Measurements from ENCODE around the gene MVK.

MVK gene

GRCh38 chr12:109637996-109638395 is 64.4 kb downstream of the MVK start:
- no peak overlapping the region for H3K4me3 ChIP-seq (ENCODE audit: insufficient read depth, low read depth, low read length)
- no peak overlapping the region for H3K27ac ChIP-seq (ENCODE audit: insufficient read depth, low read depth, low read length, poor library complexity, severe bottlenecking)
- no peaks in the 10 kb centered on the region for H3K27me3 ChIP-seq (ENCODE audit: control insufficient read depth, insufficient read depth, low read length, poor library complexity, severe bottlenecking)
- WGBS, 2 experiments: 85 to 91% methylated on average over 3 of the region's 3 CpGs
- no peaks in the 10 kb centered on the region for H3K36me3 ChIP-seq (ENCODE audit: control insufficient read depth, insufficient read depth, low read length)
- H3K9me3 ChIP-seq (ENCODE audit: control insufficient read depth, low read length): no peaks in the 10 kb centered on the region
- no peaks in the 10 kb centered on the region for H3K4me1 ChIP-seq (ENCODE audit: control insufficient read depth, insufficient read depth, low read length)

- H3K4me3 ChIP-seq (ENCODE audit: insufficient read depth, low read depth, low read length): no peak overlapping the region
- 75 to 81% methylated on average over 4 of the region's 4 CpGs for WGBS, 2 experiments
- H3K36me3 ChIP-seq (ENCODE audit: control insufficient read depth, insufficient read depth, low read length): no peaks in the 10 kb centered on the region
These were observed 65.1 kb downstream of the MVK start for GRCh38 chr12:109638735-109639134.

DNA sequence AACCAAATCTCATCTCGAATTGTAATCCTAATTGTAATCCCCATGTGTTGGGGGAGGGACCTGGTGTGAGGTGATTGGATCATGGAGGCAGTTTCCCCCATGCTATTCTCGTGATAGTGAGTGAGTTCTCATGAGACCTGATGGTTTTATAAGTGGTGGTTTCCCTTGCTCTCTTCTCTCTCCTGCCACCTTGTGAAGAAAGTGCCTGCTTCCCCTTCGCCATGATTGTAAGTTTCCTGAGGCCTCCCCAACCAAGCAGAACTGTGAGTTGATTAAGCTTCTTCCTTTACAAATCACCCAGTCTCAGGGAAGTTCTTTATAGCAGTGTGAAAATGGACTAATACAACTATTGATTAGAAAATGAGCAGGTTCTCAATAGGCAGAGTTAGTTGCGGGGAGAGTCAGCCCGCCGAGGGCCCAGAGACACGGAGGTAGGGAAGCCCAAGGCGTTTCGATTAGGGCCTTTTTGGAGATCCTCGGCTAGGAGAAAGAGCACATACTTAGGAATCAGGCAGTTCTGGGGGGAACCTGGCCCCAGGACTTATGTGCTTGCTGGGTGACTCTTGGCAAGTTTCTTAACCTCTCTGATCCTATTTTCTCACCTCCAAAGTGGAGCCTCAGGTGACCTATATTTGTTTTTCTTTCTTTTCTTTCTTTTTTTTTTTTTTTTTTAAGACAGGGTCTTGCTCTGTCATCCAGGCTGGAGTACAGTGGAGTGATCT is 65.7 kb downstream of the MVK start:
- Histone ChIP-seq H3K27ac (ENCODE audit: insufficient read depth, low read depth, low read length, poor library complexity, severe bottlenecking) (no peak overlapping the region), H3K4me1 (ENCODE audit: control insufficient read depth, insufficient read depth, low read length) (no peaks in the 10 kb centered on the region), H3K4me3 (ENCODE audit: insufficient read depth, low read depth, low read length) (no peak overlapping the region), H3K27me3 (ENCODE audit: control insufficient read depth, insufficient read depth, low read length, poor library complexity, severe bottlenecking) (no peaks in the 10 kb centered on the region), H3K9me3 (ENCODE audit: control insufficient read depth, low read length) (no peaks in the 10 kb centered on the region), H3K36me3 (ENCODE audit: control insufficient read depth, insufficient read depth, low read length) (no peaks in the 10 kb centered on the region)
- 79 to 85% methylated on average over 10 of the region's 10 CpGs for WGBS, 2 experiments

More at GRCh38 chr12:109638735-109639134, 65.1 kb downstream of the MVK start:
- H3K4me1 ChIP-seq (ENCODE audit: control insufficient read depth, insufficient read depth, low read length): no peaks in the 10 kb centered on the region
- no peak overlapping the region for H3K27ac ChIP-seq (ENCODE audit: insufficient read depth, low read depth, low read length, poor library complexity, severe bottlenecking)
- no peaks in the 10 kb centered on the region for H3K9me3 ChIP-seq (ENCODE audit: control insufficient read depth, low read length)
- H3K27me3 ChIP-seq (ENCODE audit: control insufficient read depth, insufficient read depth, low read length, poor library complexity, severe bottlenecking): no peaks in the 10 kb centered on the region

GRCh38 chr12:109640961-109641360 is 67.4 kb downstream of the MVK start:
- WGBS, 2 experiments: 85 to 87% methylated on average over 3 of the region's 3 CpGs
- H3K27ac ChIP-seq (ENCODE audit: insufficient read depth, low read depth, low read length, poor library complexity, severe bottlenecking): no peak overlapping the region
- H3K4me1 ChIP-seq (ENCODE audit: control insufficient read depth, insufficient read depth, low read length): no peaks in the 10 kb centered on the region
- no peaks in the 10 kb centered on the region for H3K36me3 ChIP-seq (ENCODE audit: control insufficient read depth, insufficient read depth, low read length)
- H3K9me3 ChIP-seq (ENCODE audit: control insufficient read depth, low read length): no peaks in the 10 kb centered on the region
- no peak overlapping the region for H3K4me3 ChIP-seq (ENCODE audit: insufficient read depth, low read depth, low read length)
- no peaks in the 10 kb centered on the region for H3K27me3 ChIP-seq (ENCODE audit: control insufficient read depth, insufficient read depth, low read length, poor library complexity, severe bottlenecking)

DNA sequence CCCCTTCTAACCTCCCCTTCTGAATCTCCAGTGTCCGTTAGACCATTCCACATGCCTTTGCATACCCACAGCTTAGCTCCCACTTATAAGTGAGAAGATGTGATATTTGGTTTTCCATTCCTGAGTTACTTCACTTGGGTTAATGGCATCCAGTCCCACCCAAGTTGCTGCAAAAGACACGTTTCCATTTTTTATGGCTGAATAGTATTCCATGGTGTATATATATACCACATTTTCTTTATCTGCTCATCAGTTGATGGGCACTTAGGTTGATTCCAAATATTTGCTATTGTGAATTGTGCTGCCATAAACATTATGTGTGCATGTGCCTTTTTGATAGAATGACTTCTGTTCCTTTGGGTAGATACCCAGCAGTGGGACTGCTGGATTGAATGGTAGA is 67.8 kb downstream of the MVK start:
- no peaks in the 10 kb centered on the region for H3K27me3 ChIP-seq (ENCODE audit: control insufficient read depth, insufficient read depth, low read length, poor library complexity, severe bottlenecking)
- no peak overlapping the region for H3K27ac ChIP-seq (ENCODE audit: insufficient read depth, low read depth, low read length, poor library complexity, severe bottlenecking)
- no peaks in the 10 kb centered on the region for H3K9me3 ChIP-seq (ENCODE audit: control insufficient read depth, low read length)
- no peaks in the 10 kb centered on the region for H3K36me3 ChIP-seq (ENCODE audit: control insufficient read depth, insufficient read depth, low read length)
- H3K4me1 ChIP-seq (ENCODE audit: control insufficient read depth, insufficient read depth, low read length): no peaks in the 10 kb centered on the region
- H3K4me3 ChIP-seq (ENCODE audit: insufficient read depth, low read depth, low read length): no peak overlapping the region
- WGBS, 2 experiments: 80 to 100% methylated on average over 1 to 2 of the region's 2 CpGs

DNA sequence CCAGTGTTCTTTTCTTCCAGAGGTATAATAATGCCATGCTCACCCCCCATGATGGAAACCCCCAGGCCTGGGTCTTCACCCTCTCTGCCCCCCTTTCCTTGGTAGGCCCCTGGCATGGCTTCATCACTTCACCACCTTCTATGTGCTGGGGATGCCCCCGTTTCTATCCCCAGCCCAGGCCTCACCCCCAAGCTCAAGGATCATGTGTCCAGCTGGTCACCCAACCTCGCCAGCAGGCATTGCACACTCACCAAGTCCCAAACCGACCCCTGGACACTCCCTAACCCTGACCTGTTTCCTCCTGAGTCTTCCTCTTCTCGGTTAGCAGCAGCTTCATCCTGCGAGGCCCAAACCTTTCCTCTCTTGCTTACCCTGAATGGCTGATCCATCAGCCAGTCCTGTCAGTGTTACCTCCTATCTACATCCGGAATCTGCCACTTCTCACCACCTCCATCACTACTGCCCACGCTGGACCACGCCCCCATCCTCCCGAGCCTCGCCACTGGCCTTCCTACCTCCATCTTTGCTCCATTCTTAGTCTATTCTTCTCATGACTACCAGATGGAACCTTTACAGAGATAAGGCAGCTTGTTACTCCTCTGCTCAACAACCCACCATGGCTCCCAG is 69.0 kb downstream of the MVK start:
- Histone ChIP-seq H3K27me3 (ENCODE audit: control insufficient read depth, insufficient read depth, low read length, poor library complexity, severe bottlenecking) (no peaks in the 10 kb centered on the region), H3K4me3 (ENCODE audit: insufficient read depth, low read depth, low read length) (no peak overlapping the region), H3K27ac (ENCODE audit: insufficient read depth, low read depth, low read length, poor library complexity, severe bottlenecking) (no peak overlapping the region), H3K36me3 (ENCODE audit: control insufficient read depth, insufficient read depth, low read length) (no peaks in the 10 kb centered on the region), H3K4me1 (ENCODE audit: control insufficient read depth, insufficient read depth, low read length) (no peaks in the 10 kb centered on the region), H3K9me3 (ENCODE audit: control insufficient read depth, low read length) (no peaks in the 10 kb centered on the region)
- WGBS, 2 experiments: 84% methylated on average over 10 of the region's 10 CpGs

GRCh38 chr12:109645194-109645593 is 71.6 kb downstream of the MVK start:
- no peaks in the 10 kb centered on the region for H3K4me1 ChIP-seq (ENCODE audit: control insufficient read depth, insufficient read depth, low read length)
- H3K27me3 ChIP-seq (ENCODE audit: control insufficient read depth, insufficient read depth, low read length, poor library complexity, severe bottlenecking): no peaks in the 10 kb centered on the region
- WGBS, 2 experiments: 82 to 92% methylated on average over 11 of the region's 11 CpGs
- no peaks in the 10 kb centered on the region for H3K36me3 ChIP-seq (ENCODE audit: control insufficient read depth, insufficient read depth, low read length)
- no peaks in the 10 kb centered on the region for H3K9me3 ChIP-seq (ENCODE audit: control insufficient read depth, low read length)
- no peak overlapping the region for H3K4me3 ChIP-seq (ENCODE audit: insufficient read depth, low read depth, low read length)
- H3K27ac ChIP-seq (ENCODE audit: insufficient read depth, low read depth, low read length, poor library complexity, severe bottlenecking): no peak overlapping the region

GRCh38 chr12:109645708-109646107 is 72.1 kb downstream of the MVK start:
- no peaks in the 10 kb centered on the region for H3K4me1 ChIP-seq (ENCODE audit: control insufficient read depth, insufficient read depth, low read length)
- no peaks in the 10 kb centered on the region for H3K36me3 ChIP-seq (ENCODE audit: control insufficient read depth, insufficient read depth, low read length)
- H3K9me3 ChIP-seq (ENCODE audit: control insufficient read depth, low read length): no peaks in the 10 kb centered on the region
- H3K4me3 ChIP-seq (ENCODE audit: insufficient read depth, low read depth, low read length): no peak overlapping the region
- no peaks in the 10 kb centered on the region for H3K27me3 ChIP-seq (ENCODE audit: control insufficient read depth, insufficient read depth, low read length, poor library complexity, severe bottlenecking)
- 89 to 90% methylated on average over 11 of the region's 11 CpGs for WGBS, 2 experiments
- no peak overlapping the region for H3K27ac ChIP-seq (ENCODE audit: insufficient read depth, low read depth, low read length, poor library complexity, severe bottlenecking)
